IPS-NIHi11 (cell line): ENCODE data around the gene PLIN1.

Source experiments
- DNase-seq: peaks from one replicate; pipeline ENCODE4 v3.0.0; 2012; ENCODE audit warnings: mixed read lengths, low spot score

Gene PLIN1

DNA sequence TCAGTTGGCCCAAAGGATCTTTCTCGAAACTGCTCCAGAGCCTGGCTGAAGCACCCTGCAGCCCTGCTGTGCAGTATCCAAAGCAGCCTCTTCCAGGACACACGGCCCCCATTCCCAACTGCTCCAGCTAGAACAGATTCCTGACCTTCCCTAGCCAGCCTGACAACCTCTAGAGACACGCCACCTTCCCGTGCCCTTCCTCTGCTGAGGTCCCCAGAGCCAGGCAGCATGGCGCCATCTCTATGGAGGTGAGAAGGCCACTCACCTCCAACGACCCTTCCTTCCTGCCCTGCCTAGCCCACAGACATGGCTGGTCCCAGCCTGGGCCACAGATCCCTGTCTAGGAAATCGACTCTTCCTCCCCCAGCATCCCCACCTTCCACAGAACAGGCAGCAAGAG is 27.0 kb downstream of the PLIN1 start:
- DNase-seq: no peak

DNA sequence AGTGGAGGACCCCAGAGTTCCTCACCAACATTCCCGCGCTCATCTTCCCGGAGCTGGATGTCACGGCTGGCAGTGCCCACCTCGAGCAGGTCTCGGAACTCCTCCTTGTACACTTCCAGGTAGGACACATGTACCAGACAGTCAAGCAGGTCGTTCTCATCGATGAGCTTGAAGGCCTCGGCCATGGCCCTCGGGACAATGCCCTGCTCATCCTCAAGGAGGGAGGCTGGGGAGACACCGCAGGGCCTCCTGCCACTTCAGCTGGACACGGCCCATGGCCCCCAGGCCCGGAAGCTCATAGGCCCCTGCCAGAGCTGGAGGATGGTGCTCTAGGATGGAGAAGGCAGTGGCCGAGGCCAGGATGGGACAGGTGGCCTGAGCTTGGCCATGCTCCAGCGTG is 29.5 kb downstream of the PLIN1 start:
- no peak for DNase-seq

DNA sequence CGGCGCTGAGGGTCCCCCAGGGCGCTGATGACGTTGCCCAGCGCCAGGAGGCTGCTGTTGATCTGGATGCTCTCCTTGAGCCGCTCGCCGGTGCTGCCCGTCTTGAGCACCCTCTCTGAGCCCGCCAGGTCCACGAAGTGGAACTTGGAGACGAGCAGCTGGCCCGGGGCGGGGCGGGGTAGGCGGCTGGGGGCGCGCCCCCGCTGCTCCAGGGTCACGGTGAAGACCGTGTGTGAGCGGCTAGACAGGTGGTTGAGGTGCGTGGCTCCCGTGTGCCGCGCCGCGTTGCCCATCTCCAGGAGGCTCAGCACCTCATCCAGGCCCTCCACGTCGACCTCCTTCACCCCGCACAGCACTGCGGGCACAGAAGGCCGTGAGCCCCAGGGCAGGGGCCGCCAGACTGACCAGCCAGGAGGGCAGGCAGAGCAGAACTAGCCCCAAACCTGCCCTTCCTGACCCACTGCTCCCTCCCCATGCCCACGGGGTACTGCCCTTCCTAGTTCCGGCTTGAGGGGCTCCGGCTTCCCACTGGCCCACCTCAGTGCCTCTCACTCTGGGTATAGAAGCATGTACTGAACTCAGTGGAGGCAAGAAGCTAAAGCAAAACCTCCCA is 30.0 kb downstream of the PLIN1 start:
- no peak for DNase-seq

DNA sequence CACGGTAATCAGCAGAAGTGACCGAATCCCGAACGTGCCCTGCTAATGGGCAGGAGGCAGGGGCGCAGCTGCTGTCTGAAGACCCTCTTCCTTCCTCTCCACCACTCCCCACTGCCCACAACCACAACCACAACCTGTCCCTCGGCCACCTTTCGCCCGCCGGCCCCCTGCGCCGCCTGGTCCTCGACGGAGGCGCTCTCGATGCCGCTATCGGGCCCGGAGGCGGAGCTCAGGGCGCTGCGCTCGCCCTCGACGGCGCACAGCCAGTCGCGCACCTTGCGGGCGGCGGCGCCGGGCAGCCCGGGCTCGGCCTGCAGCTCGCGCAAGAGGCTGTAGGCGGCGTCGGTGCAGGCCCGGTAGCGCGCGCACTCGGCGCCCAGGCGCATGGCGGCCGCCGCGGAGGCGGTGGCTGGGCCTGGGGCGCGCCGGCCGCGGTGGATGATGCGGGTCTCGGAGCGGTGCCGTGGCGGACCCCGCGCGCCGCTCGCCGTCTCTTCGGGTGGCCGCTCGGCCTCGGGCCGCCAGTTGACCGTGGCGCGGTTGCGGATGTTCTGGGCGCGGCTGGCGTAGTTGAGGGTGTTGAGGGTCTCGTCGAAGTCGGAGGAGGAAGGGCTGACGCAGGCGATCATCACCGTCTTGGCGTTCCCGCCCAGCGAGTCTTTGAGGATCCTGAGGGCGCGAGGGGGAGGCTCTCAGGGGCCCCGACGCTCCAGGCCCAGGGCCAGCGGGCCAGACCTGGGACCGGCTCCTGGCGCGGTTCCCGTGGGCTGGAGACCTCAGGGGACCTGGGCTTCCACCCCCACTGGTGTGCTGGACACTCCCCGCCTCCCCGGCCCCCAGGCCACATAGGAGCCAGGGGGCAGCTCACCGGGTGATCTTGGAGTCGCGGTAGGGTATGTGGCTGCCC is 30.8 kb downstream of the PLIN1 start:
- DNase-seq: no peak

DNA sequence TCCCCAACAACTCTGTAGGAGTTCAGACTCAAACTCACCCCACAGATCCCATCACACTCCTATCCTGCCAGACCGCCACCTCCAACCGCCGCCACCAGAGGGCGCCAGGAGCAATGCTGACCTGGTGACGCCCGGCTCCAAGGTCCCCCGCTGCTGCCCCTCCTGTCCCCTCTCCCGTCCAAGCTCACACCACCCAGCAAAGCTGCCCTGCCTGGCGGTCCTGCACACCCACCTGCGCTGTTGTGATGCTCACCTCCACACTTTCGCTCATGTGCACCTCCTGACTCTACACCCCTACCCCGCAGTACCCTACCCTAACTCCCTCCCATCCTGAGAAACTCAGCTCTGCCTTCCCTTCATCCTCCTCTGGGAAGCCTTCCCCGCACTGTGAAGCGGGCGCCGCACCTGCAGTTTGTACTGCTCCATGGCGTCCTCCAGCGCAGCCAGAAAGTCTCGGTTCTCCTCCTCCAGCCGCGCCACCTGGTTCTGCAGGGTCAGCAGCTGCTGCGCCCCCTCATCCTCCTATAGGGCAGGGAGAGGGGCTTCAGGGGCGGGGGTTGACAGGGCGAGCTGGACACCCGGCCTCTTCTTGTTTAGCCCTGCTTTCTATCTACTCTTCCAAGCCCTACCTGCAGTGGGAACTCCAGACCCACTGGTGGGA is 31.8 kb downstream of the PLIN1 start:
- peak; percentile 96 for DNase-seq

DNA sequence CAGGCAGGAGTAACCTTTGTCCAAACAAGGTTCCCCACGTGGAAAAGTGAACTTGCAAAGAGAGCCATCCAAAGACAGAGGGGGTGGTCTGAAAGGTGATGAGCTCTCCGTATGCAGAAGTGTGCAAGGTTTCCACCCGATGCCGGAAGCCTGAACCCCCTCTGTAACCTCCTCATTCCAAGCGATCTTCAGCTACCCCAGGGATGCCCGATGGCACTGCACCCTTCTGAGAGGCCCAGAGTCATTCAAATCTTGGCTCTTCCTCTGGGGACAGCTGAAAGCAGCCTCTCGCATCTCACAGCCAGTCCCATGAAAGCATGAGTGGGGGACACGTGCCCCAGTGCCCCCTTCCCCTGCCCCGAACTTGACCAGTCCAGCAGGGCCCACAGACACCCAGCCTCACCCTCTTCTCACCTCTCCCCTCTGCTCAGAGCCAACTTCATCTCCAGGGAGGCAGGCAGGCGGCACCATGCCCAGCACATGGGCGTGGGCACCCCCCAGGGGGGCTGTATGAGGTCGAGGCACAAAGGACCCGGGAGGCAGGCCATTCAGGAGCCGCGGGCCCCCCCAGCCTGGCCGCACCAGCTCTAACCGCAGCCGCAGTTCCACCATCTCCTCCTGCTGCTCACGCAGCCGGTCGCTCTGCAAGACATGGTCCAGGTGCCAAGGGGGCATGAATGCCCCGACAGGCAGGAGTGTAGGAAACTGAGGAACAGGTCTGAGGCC is 32.6 kb downstream of the PLIN1 start:
- no peak for DNase-seq

DNA sequence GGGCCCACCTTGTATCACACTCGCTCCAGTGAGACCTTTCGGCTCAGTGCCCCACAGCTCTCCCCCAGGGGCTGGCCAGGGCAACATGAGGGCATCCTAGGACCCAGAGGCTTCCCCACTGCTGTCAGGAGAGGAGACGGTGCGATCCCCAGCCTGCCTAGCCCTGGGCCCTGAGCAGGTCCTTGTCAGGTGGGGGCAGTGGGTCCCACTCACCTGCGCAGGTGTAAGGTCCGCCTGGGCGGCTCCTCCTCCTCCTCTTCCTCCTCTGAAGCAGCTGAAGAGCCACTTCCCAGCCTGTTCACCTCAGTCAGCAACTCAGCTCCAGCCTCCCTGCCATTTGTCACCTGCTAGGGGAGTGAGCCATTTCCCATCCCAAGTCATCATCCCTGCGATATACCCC is 33.5 kb downstream of the PLIN1 start:
- no peak for DNase-seq

DNA sequence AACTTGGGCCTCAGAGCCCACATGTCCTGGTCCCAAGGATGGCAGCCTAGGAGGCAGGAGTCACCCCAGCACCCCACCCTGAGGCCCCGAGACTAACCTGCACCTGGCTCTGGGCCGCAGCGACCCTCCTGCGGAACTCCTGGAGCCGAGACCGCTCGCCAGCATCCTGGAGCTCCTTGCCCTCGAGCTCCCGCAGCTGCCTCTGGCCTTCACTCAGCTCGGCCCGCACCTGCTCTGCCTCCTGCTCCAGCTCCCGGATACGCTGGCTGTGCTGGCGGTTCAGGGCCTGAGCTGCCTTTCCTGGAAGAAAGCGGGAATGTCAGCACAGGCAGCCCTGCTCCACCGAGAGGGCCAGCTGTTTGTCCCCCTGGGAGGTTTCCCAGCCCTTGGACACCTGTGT is 37.1 kb downstream of the PLIN1 start:
- no peak for DNase-seq

DNA sequence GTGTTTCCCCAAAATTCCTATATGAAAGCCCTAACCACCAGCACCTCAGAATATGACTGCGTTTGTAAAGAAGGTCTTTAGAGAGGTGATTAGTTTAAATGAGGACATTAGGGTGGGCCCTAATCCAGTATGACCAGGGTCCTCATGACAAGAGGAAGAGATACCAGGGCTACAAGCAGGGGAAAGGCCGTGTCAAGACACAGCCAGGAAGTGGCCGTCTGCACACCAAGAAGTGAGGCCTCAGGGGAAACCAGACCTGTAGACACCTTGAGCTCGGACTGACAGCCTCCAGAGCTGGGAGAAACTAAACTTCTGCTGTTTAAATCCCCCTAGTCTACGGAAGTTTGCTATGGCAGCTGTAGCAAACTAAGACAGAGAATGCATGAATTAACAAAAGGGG is 38.1 kb downstream of the PLIN1 start:
- DNase-seq: no peak

DNA sequence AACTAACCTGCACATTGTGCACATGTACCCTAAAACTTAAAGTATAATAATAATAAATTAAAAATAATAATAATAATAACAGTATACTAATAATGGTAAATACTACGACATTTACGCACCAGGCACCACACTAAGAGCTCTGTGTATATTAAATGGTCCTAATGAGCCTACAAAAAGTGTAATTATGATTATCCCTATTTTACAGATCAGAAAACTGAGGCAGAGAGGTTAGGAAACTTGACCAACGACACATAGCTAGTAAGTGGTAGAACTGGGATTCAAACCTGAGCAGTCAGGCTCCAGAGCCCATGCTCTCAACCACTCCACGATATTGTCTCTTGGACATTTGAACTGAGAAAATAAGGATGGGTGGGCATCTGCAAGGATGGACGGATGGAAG is 38.9 kb downstream of the PLIN1 start:
- no peak for DNase-seq

DNA sequence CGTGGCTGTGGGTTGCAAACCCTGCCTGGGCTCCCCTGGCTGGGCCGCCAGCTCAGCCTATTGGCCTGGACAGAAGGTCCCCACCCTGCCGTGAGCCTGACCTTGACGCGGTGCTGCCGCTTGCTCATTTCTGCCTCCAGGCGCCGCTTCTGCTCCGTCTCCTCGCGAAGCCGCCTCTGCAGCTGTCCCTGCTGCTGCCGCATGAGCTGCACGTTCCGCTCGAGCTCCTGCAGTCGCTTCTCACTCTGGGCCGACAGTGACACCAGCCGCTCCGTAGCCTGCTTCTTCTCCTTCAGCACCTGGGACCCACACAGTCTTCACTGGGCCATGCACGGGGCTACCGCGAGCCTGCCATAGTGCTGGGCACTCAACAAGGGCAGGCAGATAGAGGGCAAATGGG is 45.6 kb downstream of the PLIN1 start:
- no peak for DNase-seq

DNA sequence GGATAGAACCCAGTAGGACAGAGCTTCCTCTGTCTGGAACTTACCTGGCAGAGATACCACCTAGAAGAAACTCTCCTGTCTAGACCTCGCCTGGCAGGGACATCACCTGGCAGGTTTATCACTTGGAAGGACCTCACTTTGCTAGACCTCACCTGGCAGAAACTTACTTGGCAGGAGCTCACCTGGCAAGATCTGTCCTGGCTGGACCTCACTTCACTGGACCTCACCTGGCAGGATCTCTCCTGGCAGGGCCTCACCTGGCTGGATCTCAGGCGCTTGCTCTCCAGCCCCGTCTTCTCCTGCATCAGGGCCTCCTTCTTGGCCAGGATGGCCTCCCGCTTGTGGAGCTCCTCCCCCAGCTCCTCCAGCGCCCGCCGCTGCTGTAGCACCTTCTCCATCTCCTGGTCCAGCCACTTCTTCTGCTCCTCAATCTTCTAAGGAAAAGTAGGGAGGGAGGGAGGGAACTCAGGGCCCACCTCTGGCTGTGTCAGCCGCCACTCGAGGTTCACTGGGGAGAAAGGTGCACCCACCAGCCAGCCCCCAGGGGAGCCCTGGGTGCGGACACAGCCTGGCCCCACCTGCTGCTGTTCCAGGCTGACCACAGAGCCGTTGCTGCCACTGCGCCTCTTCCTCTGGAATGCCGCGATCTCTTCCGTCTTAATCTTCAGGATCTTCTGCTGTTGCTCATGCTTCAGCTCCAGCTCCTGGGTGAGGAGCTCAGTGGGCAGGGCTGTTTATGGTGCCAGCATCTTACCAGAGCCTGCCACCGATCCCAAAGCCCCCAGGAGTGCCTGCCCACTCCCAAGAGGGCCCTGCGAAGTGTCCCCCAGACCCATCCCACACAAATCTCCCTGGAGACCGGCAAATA is 46.4 kb downstream of the PLIN1 start:
- DNase-seq: no peak

DNA sequence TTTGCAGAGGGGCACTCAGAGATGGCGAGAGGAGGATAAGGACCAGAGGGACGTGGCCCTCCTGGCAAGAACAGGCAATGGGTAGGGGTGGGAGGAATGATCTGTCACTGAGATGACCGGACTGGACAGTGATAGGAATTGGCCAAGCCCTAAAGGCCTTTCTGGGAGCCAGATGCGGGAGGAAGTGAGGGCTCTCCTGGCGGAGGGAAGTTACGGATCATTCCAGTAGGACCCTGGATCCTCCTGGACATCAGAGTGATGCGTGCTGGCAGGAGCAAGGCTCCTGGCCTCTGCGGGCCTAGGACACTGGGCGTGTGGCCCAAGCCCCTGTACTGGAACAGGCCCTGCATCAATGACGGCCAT is 47.3 kb downstream of the PLIN1 start:
- no peak for DNase-seq

DNA sequence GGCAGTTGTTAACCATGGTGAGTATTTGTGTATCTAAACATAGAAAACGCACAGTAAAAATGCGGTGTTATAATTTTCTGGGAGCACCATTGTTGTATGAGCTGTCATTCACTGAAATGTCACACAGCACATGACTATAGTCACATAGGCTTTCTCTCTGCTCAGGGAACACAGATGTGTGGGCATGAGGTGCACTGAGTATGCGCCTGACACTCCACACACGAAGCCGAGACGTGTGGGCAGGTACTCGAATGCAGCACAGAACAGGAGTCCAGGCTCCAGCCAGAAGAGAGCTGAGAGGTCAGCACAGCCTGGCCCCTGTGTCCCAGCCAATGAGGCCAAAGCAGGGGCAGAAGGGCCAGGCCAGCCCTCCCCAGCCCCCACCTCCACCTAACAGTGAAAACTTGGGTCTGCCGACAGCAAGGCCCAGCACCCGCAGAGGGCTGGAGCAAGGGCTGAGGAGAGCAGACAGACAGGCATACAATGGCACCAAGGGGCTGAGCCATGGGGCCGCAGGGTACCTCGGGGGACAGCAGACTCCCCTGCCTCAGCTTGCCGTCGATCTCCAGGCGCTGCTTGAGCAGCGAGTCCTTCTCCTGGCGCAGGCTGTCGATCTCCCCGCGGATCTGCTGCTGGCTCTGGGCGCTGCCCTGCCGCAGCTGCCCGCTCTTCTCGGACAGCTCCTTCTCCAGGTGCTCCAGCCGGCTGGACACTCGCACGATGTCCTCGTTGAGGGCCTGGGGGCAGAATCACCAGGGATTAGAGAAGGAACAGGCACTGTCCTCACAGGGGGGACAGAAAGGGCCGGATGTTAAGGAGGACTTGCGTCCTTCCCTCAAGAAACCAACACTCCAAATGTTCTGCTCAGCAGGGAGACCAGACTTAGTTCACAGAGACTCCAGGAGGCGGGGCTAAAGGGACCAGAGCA is 47.9 kb downstream of the PLIN1 start:
- no peak for DNase-seq

DNA sequence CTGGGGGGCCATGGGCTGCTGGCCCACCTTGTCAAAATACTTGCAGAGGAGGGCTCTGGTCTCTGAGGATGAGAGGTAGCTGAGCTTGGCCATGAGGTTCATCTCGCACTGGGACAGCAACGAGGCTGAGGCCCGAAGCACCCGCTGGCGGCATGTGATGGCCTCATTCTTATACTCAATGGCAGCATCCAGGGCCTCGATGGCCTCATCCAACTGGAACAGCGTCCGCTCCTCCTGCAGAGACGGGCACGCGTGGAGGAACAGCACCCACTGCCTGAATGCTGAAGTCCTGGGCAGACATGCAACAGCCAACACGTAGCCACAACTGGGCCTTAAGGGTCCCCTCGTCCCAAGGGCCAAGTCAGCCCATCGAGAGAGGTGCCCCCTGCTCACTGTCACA is 48.9 kb downstream of the PLIN1 start:
- DNase-seq: no peak

DNA sequence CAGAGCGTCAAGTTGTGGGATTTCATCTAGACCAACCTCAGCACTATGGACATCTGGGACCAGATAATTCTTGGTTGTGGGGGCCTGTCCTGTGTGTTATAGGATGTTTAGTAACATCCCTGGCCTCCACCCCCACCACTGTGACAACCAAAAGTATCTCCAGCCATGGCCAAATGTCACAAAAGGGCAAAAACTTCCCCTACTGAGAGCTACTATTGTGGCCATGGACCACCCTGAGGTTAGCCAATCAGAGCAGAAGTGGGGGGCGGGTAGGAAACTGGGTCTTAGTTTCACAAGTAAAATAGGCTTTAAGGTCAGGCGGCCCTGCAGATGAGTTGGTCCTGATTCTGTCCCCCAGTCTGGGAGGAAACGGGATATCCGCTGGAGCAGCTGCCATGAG is 49.3 kb downstream of the PLIN1 start:
- no peak for DNase-seq

DNA sequence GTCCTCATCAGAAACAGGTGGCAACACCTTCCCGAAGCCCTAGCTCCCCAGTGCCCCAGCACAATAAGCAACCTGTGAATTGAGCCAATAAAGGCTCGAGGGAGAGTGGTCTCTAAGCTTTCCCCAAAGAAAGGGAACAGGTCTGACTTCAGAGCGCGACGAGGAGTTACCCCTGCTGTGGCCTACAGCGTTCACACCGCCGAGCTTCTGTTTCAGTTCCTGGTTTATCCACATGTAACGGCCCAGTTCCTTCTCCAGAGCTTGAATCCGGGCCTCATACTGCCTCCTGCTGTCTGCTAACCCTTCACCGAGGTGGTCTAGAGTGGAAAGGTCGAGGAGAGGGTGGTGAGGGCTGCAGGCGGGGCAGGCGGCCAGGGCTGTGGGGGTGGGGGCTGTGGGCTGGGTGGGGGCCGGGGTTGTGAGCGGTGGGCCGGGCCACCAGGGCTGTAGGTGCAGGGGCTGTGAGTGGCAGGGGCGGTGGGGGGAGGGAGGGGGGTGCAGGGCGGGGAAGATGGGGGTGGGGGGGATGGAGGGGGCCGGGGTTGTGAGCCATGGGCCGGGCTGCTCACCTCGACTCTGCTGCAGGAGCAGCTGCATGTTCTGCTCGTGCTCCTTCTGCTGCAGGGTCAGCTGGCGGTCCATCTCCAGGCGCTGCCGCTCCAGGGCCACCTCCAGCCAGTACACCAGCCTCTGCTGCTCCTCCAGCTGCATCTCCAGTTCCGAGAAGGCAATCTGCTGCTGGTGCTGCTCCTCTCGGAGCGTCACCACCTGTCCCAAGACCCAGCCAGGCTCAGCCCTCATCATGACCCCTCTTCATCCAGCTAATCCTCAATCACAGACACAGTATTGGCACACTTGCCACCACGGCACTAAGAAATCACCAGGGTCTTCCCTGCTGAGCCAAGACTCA is 50.1 kb downstream of the PLIN1 start:
- DNase-seq: no peak

DNA sequence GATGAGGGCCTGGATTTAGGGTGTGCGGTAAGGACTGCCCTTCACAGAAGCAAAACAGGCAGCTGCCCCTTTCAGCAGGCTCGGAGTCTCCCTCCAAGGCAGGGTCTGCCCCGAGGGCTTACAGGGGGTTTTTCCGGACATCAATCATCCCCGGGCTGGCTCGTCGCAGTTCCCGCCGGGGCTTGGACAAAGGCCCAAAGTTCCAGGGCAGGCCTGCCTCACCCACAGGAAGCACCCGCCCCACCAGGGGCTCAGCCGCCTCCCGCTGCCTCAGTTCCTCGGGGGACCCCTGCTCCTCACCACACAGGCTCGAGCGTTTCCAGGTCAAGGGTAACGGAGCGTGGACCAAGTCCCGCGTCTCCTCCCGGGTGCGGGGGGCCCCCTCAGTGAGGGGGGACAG is 50.9 kb downstream of the PLIN1 start:
- no peak for DNase-seq

DNA sequence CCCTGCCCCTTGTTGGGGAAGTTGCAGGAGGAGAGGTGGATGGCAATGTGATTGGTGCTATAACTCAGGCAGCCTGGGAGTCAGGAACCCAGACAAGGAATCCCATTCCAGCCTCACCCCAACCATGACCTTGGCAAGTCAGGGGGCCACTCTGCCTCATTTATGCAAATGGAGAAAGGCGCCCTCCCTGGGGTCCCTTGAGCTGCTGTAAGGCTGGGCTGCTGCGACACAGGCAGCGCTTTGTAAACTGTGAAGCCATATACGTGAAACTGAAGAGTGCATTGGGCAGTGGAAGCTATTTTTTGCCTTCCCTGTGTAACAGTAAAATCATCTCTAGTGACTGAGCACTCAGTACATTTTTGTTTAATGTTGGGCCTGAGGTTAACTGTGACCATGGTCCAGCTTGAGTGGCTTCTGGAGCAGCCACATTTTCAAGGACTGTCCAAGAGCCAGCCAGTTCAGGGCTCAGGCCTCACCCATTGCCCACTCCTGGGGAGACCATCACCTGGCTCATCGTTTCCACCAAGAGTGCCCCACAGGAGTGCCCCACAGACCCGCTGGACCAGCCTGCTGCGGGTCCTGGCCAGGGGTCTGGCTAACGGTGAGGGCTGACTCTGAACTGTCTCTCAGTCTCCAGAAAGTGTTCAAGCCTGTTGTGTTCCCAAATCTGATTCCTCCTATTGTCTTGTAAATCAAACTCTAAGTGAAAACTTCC is 51.8 kb downstream of the PLIN1 start:
- no peak for DNase-seq
